MM.1S (cell line): Measurements from ENCODE around the gene GNPDA1.

Experiments used
- EZH2 ChIP-seq: fragments of 300-600 bp; sonication (generic); optimal IDR thresholded peaks from 2 replicates; pipeline ENCODE3; 2017; ENCODE audit warnings: low read depth, mild to moderate bottlenecking, antibody characterized with exemption, low read length, mixed read lengths
- EZH2phosphoT487 ChIP-seq: fragments of 300-600 bp; sonication (generic); IDR thresholded peaks from 2 replicates; pipeline ENCODE4 v1.6.1; 2018; ENCODE audit warnings: antibody characterized with exemption, low read length
- TF ChIP-seq, protein P1 (sequence below): fragments of 300-600 bp; sonication (generic); IDR thresholded peaks from 2 replicates; pipeline ENCODE4 v1.5.1; 2016; ENCODE audit warnings: antibody characterized with exemption, low read length, mixed read lengths

GRCh38 chr5:142003266-142003800, 9.5 kb downstream of the GNPDA1 start:
- TF ChIP-seq EZH2: no peak
- TF ChIP-seq, protein P1, sequence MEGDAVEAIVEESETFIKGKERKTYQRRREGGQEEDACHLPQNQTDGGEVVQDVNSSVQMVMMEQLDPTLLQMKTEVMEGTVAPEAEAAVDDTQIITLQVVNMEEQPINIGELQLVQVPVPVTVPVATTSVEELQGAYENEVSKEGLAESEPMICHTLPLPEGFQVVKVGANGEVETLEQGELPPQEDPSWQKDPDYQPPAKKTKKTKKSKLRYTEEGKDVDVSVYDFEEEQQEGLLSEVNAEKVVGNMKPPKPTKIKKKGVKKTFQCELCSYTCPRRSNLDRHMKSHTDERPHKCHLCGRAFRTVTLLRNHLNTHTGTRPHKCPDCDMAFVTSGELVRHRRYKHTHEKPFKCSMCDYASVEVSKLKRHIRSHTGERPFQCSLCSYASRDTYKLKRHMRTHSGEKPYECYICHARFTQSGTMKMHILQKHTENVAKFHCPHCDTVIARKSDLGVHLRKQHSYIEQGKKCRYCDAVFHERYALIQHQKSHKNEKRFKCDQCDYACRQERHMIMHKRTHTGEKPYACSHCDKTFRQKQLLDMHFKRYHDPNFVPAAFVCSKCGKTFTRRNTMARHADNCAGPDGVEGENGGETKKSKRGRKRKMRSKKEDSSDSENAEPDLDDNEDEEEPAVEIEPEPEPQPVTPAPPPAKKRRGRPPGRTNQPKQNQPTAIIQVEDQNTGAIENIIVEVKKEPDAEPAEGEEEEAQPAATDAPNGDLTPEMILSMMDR: no peak
- TF ChIP-seq EZH2phosphoT487: no peak
